ENCODE data around the gene SLC27A4.

DNA sequence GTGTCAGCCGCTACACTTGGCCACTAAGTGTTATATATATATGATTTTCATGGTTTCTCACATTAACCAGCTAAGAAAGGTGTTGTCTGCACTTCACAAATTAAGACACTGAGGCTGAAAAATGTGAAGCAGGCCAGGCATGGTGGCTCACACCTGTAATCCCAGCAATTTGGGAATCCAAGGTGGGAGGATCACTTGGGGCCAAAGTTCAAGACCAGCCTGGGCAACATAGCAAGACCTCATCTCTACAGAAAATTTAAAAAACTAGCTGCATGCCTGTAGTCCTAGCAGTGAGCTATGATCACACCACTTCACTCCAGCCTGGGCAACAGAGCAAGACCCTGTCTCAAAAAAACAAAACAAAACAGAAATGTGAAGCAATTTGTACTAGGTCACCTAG lies 15.9 kb upstream of the SLC27A4 start:
- no peak for TF ChIP-seq POLR2A (IDR thresholded peaks at IDR 0.05)
- TF ChIP-seq, protein P1, sequence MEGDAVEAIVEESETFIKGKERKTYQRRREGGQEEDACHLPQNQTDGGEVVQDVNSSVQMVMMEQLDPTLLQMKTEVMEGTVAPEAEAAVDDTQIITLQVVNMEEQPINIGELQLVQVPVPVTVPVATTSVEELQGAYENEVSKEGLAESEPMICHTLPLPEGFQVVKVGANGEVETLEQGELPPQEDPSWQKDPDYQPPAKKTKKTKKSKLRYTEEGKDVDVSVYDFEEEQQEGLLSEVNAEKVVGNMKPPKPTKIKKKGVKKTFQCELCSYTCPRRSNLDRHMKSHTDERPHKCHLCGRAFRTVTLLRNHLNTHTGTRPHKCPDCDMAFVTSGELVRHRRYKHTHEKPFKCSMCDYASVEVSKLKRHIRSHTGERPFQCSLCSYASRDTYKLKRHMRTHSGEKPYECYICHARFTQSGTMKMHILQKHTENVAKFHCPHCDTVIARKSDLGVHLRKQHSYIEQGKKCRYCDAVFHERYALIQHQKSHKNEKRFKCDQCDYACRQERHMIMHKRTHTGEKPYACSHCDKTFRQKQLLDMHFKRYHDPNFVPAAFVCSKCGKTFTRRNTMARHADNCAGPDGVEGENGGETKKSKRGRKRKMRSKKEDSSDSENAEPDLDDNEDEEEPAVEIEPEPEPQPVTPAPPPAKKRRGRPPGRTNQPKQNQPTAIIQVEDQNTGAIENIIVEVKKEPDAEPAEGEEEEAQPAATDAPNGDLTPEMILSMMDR (IDR thresholded peaks at IDR 0.05) = no peak
- no peak for TF ChIP-seq EP300 (IDR thresholded peaks at IDR 0.05)

Measured in ovary (tissue), 3 donors.